Stimulated activated CD8-positive, alpha-beta memory T cell treated with anti-CD3 and anti-CD28 coated beads, Interleukin-7, amount 100 ng/mL, for 1 hour (primary cell): ENCODE data around the gene SMPD2.

Source experiments
- DNase-seq, 2 donors: peaks; one replicate each; pipeline ENCODE4 v3.0.0-alpha.2; 2020; ENCODE audit warnings: low read depth in 2 of 2

SMPD2 gene, protein sequence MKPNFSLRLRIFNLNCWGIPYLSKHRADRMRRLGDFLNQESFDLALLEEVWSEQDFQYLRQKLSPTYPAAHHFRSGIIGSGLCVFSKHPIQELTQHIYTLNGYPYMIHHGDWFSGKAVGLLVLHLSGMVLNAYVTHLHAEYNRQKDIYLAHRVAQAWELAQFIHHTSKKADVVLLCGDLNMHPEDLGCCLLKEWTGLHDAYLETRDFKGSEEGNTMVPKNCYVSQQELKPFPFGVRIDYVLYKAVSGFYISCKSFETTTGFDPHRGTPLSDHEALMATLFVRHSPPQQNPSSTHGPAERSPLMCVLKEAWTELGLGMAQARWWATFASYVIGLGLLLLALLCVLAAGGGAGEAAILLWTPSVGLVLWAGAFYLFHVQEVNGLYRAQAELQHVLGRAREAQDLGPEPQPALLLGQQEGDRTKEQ

DNA sequence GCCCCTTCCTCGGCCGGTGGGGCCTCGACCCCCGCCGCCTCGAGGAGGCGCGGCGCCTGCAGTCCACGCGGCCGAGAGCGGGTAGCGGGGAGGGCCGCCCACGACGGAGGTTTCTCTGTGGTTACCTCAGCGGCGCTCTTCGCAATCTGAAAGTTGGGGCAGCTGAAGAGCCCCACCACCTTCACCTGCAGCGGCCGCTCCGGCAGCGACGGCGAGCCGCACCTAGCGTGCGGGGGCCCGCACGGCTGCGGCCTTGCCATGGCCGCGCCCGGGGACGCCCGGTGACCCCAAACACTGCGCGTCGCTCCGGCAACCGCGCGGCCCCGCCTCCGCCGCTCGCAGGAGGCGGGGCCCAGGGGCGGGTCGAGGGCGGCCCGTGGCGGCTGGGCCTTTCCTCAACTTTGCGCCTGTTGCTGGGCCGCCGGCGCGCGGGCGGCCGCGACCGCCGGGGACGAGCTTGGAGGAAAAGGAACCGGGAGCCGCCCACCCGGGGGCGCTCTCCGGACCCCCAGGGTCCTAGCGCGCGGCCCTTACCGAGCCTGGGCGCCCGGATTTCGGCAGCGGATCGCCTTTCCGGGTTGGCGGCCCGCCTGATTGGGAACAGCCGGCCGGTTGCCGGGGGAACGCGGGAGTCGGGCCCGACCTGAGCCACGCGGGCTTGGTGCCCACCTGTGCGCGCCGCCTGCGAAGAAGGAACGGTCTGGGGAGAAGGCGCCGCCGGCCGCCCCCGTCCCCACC, at the start of gene SMPD2, which contains the start of gene PPIL6:
SMPD2 (plus strand) TSS at position 394 of the 738 bp plus-strand sequence. CDS start 398 bp downstream, outside the sequence.
PPIL6 (minus strand) TSS at position 298 of the 738 bp plus-strand sequence; CDS start at position 260, 38 bp downstream.
- peak; percentile 53 to 61 for DNase-seq

DNA sequence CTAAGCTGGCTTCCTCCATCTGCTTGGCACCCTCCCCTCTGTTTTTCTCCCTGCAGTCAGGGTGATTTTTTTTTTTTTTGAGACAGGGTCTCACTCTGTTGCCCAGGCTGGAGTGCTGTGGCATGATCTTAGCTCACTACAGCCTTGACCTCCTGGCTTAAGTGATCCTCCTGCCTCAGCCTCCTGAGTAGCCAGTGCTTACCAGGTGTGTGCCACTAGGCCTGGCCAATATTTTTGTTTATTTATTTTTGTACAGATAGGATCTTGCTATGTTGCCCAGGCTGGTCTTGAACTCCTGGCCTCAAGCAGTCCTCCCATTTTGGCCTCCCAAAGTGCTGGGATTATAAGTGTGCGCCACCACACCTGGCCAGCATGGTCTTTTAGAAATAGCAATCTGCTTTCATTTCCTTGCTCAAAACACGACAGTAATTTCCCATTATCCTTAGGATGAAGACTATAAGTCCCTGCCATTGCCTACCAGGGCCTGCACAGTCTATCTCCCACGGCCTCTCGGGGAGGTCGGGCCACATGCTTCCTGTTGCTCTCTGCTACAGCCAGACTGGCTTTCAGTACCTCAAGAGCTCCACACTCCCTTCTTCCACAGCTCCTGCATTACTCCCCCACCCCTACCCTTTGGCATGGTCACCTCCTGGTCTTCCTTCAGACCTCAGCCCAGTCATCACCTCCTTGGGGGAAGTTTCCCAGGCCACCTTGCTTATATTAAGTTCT, 47.2 kb upstream of the SMPD2 start:
- DNase-seq: no peak

DNA sequence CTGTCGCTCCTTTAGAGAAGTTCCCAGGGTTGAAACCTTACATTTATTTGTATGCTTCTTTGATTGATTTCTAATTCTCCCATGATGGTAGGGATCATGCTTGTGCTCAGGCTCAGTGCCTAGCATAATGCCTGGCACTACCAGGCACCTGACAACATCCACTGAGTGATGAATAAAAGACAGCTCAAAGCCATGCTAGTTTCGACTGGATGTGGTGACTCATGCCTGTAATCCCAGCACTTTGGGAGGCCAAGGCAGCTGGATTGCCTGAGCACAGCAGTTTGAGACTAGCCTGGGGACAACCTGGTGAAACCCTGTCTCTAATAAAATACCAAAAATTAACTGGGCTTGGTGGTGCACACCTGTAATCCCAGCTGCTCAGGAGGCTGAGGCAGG, 46.6 kb upstream of the SMPD2 start:
- no peak for DNase-seq

DNA sequence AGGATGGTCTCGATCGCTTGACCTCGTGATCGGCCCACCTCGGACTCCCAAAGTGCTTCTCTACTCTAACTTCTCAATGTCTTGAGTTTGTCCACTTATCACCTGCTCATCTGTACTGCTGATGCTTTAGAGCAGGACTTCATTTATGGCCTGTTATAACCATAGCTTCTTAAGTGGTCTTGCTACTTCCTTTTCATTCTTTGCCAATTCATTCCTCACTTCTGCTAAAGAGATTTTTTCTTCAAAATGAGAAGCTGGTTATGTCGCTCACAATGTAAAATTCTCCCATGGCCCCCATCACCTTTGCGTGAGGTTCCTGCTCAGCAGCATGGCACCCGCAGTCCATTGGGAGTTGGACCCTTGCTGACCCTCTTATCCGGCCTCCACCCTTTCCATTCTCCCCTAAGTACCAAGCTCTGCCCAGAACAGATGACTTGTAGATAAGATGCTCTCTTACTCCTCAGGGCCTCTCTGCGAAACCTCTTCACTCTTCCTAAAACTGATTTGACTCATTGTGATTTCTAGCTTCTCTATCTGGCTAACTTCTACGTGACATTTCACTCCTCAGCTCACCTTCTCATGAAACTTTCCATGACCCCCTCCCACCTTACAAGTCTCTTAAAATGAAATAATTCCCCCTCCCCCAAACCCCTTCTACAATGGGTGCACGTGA, 44.3 kb upstream of the SMPD2 start:
- no peak for DNase-seq

DNA sequence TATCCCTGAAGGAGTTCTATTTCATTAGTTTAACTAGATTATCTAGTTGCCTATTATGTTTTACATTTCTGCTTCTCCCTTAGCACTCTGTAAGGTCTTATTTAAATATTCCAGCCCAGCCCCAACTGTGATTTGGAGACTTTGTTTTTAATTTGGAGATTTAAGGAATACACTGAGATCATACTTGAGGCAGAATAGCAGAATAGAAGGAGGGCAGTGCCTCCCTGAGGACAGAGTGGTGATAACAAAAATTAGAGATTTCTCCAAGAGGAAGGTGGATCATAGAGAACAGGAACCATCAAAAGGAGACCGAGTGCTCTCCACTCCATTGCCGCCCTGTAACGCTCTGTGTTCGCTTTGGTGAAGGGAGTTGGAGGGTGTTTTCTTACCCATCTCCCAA, 43.5 kb upstream of the SMPD2 start:
- DNase-seq: no peak

DNA sequence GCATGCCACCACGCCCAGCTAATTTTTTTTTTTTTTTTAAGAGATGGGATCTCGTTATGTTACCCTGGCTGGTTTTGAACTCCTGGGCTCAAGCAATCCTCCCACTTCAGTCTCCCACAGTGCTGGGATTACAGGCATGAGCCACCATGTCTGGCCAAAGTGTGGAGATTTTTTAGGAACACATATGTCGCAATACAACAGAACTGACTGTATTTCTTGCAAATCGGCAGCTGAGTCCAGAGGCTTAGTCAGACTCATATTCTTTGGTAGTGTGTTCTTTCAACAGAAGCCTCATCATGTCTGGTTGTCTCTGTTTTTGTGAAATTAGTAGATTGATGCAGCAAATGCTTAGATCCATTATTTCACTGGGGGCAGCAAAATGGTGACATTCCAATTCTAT, 34.3 kb upstream of the SMPD2 start:
- no peak for DNase-seq

DNA sequence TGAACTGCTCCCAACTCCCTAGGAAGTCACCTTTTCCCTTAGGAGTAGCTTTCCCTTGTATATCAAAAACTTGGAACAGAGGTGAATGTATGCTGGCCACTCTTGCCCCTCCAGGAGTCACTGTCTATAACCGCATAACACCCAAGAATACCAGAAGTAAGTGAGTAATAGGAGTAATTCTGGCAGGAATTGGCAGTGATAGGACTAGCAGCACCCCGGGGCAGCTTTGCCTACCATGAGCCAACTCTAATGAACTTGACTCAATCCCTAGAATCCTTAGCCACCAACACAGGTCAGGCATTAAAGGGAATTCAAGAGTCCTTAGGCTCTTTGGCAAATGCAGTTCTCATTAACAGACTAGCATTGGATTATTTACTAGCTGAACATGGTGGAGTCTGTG, 29.5 kb upstream of the SMPD2 start:
- no peak for DNase-seq

DNA sequence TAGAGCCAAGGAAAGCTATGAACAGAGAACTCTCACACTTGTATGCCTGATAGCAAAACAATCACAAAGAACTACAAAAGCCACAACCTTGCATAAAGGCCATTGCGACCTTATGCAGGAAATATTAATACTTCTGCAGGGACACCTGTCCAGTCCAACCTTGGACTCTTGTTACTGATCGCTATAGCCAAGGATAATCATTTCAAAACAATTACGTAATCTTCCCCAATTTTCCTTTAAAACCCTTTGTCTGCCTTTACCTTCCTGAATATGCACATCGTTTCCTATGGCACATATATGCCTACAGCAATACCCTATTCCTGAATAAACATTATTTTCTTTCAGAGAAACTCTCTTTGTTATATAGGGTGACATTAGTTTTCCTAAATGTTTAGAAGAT, 22.9 kb upstream of the SMPD2 start:
- no peak for DNase-seq

DNA sequence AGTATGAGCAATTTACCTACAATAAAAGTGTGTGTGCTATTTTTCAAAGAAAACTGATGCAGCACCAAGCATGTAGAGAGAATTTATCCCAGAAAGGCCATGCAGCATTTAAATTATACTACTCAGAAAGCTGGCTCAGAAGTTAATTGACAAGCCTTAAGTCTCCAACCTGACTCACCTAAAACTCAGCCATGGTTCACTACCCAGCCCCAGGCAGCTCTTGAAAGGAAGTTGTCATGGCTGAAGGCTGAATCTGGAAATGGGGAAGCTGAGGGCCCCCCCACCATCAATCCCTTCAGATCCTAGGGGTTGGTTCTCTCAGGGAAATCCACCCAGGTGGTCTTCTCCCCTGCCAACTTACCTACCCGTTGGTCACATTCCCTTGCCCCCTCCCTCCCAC, 19.8 kb upstream of the SMPD2 start:
- no peak for DNase-seq

DNA sequence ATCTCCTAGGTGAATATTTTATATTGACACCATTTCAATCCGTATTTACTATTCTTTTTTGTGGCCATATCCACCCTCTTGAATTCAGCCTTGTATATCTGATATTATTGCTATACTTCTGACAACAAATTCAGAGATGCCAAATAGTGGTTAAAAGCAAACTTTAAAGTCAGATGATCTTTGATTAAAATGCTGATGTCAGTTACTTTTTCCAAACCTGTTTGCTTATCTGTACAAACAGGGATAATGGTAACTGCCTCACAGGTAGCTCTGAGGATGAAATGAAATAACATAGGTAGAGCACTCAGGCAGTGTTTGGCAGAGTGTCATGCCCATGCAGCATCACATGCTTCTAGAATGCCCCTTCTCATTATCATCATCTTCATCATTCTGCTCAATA, 19.3 kb upstream of the SMPD2 start:
- no peak for DNase-seq

DNA sequence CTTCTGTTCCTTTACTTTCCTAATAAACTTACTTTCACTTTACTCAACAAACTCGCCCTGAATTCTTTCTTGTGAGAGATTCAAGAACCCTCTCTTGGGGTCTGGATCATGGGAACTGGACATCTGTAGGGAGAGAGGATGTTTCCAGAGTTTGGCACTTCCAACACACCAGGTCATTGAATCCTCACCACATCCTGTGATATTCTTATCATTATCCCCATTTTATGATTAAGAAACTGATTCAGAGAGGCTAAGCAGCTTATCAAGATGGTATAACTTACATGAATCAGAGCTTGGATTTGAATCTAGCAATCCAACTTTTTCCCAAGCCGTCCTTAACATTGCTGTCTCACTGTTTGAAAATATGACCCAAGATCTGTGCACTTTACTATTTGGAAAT, 15.6 kb upstream of the SMPD2 start:
- no peak for DNase-seq

DNA sequence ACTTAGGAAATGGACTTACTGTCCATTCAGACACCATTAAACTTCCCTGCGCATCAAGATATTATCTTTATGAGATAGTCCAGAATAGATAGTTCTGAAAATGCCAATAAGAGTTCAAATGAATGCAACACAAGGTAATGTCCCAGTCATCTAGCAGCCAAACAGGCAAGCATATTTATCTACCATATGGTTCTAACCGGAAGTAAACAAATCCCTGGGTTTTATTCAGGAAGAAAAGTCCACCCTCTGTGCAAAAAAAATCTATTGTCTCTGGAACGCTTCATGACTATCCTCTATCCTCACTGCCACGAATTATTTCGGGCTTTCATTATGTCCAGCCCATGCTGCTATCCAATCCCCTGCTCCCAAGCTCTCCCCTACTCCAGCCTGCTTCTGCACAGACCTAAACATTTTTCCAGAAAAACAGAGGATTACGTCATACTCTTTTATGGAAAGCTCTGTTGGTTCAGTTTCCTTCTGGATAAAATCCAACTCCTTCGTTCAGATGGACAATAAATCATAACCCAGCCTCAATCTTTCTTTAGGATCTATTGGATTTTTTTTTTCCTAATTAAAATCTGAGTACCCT, 11.5 kb upstream of the SMPD2 start:
- no peak for DNase-seq

DNA sequence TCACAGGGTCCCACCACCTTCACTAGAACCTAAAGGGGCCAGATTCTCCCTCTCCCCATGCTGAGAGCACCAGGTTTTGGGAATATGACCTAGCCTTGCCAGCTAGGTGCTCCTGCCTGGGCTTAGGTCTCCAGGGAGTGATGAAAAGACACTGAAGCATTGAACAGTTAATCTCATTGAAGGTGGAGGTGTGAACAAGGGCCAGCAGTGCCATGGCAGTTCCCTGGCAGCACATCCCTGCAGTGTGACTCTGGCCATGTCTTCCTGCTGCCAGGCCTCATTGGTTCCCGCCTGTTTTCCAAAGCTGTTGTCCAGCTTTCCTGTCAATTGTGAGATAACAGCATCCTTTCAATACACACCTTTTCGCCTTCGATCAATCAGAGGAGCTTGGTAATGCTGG, 11.0 kb upstream of the SMPD2 start:
- no peak for DNase-seq

DNA sequence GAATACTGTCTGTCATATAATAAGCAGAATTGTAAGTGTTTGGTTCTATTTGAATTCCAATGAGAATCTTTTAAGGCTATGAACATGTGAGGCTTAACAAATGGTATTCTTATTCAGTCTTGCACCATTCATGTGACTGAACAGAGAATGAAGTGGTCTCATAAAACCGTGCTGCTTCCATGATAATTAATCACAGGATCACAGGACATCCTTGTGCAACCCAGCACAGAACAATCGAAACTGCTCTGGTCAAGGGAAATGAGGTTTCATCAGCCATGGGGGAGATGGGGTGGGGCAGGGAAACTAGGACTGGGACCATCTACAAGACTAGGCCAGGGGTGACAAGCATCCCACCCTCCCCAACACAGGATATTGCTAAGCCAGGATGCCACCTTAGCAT, 6.1 kb upstream of the SMPD2 start:
- no peak for DNase-seq

DNA sequence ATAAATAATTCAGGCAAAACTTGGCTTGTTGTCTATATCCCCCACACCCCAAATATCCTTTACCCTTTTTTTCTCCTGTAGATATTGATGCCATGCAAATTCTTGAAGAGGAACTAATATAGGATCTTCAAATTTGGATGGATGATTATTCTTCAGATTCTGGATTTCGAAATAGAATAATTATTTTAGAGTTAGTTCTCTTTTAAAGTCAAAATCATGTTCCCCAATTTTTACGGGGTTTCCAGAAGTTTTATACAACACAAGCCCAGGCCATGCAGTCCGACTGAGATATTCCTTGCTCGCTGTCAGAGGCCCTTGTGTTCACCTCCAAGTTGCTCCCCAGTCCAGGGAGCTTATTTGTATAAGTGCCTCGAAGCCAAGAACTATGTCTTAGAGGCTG, 4.5 kb upstream of the SMPD2 start:
- no peak for DNase-seq

DNA sequence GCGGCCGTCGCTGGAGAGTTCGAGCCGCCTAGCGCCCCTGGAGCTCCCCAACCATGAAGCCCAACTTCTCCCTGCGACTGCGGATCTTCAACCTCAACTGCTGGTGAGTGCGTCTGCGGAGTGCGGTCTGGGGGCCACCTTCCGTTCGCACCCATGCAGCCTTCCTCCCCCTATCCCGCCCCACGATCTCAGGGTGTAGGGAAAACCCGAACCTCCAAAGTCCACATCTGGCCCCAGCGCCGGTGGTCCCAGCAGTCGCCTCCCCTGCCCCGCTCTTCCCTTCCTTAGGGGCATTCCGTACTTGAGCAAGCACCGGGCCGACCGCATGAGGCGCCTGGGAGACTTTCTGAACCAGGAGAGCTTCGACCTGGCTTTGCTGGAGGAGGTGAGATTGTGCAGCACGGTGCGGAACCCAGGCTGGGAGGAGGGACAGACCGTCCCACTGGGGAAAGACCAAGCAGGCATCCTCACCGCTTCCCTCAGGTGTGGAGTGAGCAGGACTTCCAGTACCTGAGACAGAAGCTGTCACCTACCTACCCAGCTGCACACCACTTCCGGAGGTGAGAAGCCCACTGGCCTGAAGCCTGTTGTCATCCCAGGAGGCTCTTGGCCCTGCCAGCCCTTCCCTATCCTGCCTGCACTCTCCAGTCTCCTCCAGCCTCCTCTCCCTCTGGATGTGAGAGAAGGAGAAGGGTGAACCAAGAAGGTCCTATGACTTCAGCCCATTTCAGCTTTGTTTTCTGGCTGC, 719 bp downstream of the SMPD2 start:
- no peak for DNase-seq

DNA sequence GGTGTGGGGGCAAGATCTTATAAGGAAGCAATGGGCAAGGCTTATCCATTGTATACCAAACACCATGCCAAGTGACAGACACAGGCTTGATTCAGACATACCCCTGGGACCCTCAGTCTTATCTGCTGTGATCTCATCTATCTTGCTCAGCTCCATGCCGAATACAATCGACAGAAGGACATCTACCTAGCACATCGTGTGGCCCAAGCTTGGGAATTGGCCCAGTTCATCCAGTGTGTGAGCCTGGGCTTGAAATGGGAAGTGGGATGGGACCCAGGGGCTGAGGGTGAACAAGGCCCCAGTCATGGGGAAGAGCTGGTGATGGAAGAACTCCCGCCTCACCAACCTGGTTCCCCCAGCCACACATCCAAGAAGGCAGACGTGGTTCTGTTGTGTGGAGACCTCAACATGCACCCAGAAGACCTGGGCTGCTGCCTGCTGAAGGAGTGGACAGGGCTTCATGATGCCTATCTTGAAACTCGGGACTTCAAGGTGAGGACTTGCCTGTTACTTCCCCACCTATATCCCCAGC, 1.9 kb downstream of the SMPD2 start:
- DNase-seq: no peak

DNA sequence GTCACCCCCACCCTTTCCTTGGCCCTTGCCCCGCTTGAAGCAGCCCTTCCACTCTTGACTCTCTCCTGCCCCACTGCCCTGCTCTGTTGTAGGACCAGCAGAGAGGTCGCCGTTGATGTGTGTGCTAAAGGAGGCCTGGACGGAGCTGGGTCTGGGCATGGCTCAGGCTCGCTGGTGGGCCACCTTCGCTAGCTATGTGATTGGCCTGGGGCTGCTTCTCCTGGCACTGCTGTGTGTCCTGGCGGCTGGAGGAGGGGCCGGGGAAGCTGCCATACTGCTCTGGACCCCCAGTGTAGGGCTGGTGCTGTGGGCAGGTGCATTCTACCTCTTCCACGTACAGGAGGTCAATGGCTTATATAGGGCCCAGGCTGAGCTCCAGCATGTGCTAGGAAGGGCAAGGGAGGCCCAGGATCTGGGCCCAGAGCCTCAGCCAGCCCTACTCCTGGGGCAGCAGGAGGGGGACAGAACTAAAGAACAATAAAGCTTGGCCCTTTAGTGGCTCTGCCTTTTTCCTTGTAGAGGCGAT, 3.0 kb downstream of the SMPD2 start:
- no peak for DNase-seq

DNA sequence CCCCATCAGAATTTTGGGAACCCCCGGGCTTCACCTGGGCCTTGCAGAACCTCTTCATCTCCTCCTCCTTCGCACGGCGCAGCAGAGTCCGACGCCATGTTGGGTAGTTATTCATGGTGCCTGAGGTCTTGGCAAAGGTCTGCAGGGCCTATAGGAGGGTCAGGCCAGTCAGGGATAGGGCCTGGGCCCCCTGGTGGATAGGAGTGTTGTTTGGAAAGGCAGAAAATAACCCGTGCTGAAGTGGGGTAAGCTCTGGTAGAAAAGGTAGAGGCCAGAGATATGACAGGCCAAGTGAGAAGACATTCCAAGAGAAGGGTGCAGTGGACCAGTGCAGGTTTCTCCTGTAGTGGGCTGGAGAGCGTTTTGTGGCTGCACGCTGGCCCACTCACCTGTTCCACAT, 4.9 kb downstream of the SMPD2 start:
- no peak for DNase-seq

DNA sequence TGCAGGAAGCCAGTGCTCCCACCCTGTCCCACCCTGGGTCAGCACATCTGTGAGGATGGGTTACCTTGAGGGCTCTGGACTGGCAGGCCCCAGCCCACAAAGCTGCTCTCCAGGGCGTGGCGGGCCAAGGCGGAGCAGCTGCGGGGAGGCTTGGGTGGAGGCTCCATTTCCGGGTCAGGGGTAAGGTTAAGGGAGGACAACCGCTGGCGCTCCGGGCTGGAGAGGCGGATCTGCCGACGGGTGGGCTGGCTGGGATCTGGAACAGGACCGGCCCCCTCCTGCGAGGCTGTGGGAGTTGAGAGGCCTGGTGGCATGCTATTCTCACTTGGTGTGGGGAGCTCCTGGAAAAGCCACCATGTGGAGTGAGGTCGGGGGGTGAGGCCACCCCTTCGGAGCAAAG, 5.5 kb downstream of the SMPD2 start:
- DNase-seq: no peak
